ENCODE data around the gene ZNF74.

ZNF74 gene

GRCh38 chr22:20422271-20423007, 28.5 kb downstream of the ZNF74 start:
- DNase-seq: peak; percentile 92

GRCh38 chr22:20423008-20423905, 29.3 kb downstream of the ZNF74 start:
- DNase-seq: peak; percentile 82

DNA sequence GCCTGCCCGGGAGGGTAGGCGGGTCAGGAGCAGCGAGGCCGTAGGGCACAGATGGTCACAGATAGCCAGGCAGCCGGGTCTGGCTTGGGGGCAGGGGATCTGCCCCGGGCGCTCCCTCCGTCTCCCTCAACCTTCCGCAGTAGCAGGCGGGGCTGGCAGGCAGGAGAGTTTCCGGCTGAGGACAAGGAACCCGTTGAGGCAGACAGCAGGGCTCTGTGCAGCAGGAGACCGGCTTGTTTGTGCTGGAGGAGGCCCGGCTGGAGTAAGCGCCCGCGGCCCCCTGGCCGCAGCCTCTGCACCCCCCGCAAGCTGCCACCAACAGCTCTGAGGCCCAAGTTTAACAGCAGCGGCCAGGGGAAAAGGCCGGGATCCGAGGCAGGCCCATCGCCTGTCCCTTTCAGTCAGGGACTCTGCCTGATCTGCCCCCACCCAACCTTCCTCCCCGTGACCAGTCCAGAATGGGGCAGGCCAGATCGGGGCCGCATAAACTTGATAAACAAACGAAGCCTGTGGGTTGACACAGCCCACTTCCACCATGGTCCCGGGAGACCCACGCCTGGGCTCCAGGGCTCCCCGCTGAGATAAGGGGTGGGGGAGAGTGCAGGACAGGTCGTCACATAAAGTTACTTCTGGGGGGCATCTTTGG, 30.1 kb downstream of the ZNF74 start:
- DNase-seq: peak; percentile 79

DNA sequence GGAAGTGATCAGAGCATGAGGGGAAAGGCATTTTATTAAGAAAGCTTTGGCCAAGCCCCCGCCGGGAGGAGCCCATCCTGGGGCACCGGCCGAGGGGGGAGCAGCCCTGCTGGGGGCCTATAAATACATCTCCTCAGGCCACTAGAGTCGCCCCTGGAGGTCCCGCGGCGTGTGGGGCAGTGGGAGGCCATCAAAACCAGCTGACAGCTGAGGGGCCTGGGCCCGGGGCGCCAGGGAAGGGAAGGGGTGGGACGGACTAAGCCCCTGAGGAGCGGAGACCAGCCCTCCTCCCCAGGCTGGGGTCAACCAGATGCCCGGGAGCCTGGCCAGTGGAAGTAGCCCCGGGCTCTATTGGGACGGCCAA, 30.6 kb downstream of the ZNF74 start:
- no peak for DNase-seq

DNA sequence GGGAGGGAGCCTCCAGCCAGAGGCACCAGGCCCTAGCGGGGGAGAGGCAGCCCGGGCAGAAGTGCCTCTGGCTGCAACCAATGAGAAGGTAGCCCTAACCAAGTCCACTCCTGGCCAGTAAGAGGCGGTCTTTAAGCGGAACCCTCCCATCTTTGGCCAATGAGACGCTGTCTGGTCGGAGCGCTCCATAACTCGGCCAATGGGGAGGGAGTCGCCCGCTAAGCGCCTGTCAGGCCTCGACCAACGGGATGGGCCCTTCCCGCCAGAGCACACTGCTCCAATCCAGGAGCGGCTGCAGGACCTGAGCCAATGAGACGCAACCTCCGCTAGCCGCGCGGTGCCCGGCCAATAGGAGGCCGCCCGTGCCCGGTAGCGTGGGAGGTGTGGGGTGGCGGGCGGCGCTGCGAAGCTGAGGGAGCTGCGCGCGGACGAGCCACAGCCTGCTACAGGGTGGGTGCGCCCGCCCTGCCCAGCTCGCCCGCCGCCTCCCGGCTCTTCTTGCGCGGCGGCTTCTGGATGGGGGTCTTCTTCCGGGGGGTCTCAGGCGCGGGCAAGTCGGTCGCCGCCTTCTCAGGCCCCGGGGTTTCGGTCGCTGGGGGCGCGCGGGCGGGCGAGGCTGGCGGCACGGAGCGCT, 31.1 kb downstream of the ZNF74 start:
- DNase-seq: peak; percentile 82

GRCh38 chr22:20425566-20426258, 31.8 kb downstream of the ZNF74 start:
- no peak for DNase-seq

DNA sequence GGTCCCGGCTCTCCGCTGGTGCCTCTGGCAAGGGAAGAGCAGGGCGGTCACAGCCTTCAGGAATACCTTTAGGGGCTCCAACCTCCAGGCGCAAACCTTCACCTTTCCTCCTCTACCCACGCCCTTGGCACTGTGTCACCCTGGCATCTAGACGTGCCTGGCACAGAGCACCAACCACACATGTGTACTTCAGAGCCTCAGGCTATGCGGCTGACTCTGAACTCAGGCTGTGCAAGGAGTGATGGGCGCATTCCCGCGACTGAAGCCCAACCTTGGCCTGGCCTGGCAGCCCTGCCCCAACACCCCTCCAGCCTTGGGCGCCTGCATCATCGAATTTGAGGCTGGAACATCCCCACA, 32.3 kb downstream of the ZNF74 start:
- DNase-seq: no peak

DNA sequence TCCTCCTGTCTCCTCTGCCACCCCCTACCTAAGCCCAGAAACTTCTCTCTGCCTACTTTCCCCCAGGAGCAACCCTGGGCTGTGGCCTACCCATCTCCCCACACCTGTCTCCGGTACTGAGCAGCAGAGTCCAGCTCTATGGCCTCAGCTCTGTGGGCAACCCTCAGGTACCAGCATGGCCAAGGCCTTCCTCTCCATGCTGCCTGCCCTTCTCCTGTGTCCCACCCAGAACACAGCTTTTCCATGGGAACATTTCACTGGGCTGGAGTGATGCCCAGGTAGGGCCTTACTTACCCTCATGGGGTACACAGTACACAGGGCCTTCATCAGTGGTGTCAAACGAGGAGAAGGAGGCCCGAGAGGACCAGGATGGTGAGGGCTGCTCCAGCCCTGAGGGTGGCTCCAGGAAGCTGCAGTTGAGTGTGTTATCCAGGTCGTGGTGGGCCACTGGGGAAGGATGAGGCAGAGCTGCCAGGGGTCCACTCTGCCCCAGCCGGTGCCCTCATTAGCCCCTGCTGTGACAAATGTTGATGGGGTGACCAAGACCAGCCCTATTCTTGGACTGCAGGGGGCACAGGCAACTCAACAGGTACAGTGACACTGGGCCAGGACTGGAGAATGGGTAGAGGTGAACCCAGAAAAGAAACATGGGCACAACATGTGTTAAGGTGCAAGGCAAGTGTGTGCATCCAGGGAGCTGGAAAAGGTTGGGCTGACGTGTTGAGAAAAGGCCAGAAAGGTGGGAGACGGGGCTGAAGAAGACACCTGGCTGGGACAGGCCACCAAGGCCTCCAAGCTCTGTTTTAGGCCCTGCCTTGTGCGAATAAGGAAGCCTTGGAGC, 33.4 kb downstream of the ZNF74 start:
- no peak for DNase-seq

DNA sequence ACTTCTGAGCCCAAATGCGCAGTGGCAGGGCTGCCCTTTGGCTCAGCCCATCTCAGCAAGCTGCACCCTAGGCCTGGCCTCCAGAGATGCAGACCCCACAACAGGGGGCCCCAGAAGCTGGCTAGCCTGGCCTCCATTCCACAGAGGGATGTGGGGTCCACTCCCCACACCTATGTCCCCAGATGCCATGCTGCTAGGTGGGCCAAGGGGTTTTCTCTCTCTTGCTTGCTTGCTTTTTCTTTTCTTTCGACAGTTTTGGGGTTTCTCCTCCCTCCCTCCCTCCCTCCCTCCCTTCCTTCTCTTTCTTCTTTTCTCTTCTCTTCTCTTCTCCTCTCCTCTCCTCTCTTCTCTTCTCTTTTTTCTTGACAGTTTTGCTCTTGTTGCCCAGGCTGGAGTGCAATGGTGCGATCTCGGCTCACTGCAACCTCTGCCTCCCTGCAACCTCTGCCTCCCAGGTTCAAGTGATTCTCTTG, 34.0 kb downstream of the ZNF74 start:
- DNase-seq: no peak

DNA sequence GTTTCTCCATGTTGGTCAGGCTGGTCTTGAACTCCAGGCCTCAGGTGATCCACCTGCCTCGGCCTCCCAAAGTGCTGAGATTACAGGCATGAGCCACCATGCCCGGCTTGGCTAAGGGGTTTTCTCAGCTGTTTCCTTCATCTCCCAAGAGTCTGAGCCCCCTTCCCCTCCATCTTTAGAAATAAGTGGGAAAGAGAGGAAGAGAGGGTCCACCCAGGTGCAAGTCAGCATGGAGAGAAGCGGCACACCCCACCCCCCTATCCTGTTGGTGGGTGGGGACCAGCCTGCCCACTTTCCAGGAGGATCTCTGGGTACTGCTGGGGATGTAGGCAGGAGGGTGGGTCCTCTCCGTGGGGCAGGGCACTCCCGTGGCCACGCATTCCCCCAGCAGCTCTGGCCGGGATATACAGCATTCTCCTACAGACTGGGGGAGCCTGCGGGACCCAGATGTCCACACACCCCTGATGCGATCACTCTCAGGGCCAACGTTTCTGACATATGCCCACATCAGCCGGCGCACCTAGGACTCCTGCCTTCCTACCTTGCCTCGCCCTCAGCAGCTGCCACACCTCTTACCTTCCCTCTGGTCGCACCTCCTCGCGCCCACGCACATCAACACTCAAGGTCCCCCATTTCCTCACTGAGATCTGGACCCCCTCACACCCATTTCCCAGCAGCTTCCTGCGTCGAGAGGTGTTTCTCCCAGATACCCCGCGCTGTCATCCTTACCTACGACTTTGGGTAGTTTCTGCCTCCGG, 34.7 kb downstream of the ZNF74 start:
- DNase-seq: no peak

DNA sequence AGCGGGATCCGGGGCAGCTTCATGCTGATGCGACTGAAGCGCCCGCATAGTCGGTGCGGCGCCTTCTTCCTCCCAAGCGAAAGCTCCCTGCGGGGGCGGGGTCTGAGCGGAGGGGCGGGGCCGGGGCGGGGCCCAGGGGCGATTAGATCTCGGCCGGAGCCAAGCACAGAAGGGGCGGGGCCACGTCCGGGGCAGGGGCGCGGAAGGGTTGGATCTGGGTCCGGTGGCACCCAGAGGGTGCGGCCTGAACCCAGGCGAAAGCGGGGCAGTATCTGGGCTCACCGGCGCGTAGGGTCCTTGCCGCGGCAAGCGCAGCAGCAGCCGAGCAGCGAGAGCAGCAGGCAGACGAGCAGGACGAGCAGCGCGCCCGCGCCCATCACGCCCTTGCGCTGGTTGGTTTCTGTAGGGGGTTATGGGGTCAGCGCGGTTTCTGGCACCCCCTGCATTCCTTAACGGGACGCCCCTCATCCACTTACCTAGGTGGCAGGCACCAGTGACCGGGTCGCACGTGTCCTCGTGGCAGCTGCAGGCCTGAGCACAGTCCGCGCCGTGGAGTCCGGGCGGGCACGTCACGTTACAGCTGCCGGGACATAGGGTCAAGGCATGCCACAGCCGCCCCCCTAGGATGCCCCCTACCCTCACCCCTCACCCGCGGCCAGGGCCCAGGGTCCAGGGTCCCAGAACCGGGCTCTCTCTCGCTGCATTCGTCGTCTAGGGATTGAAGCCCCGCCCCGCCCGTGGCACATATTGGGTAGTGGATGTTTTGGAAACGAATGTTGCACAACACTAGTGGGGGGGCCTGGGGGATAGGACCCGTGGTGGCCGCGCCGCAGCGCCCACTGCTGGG, 35.5 kb downstream of the ZNF74 start:
- no peak for DNase-seq

- no peak for DNase-seq
Observed at GRCh38 chr22:20430101-20430719, 36.3 kb downstream of the ZNF74 start.

DNA sequence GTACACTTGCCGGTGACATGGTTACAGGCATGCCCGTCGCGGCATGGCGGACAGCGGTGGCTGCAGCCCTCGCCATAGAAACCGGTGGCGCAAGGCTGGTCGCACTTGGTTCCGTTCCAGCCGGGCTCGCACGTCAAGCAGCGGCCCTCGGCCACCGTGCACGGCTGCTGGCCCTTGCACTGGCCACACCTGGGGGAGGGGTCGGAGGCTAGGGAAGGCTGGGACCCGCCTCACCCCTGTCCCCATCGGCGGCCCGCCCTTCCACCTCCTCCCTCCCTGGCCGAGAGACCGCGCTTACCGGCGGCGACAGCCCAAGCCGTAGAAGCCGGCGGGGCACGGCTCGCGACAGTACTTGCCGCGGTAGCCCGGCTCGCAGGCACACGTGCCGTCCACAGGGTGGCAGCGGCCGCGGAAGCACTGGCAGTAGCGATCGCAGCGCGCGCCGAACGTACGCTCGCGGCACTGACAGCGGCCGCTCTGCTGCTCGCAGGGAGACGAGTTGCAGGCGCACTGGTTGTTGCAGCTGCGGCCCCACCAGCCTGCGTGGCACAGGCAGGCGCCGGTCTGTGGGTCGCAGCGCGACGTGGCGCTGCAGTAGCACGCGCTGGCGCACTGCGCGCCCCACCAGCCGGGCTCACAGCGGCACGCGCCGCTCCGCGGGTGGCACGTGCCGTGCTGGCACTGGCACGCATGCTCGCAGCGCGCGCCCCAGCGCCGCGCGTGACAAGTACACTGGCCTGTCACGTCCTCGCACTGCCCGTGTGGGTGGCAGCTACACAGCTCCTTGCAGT, 37.0 kb downstream of the ZNF74 start:
- DNase-seq: no peak

GRCh38 chr22:20431511-20432192, 37.7 kb downstream of the ZNF74 start:
- no peak for DNase-seq

- no peak for DNase-seq
Observed at GRCh38 chr22:20432244-20432686, 38.3 kb downstream of the ZNF74 start.

GRCh38 chr22:20433191-20433590, 39.2 kb downstream of the ZNF74 start:
- DNase-seq: no peak

- DNase-seq: no peak
Observed at GRCh38 chr22:20433686-20434241, 39.8 kb downstream of the ZNF74 start.
